KMS-11 (cell line): ENCODE data around the gene FGFR4.

Source experiments
- H2AFZ ChIP-seq: fragments of 200-600 bp; sonication (generic); 2 replicates; pipeline ENCODE4 v1.6.1; 2016; ENCODE audit warnings: antibody characterized with exemption, mixed run types, low read depth
- H3K27ac ChIP-seq: fragments of 200-600 bp; sonication (generic); 2 replicates; pipeline ENCODE4 v1.6.1; 2016; ENCODE audit warnings: mild to moderate bottlenecking, mixed run types
- H3K27me3 ChIP-seq: fragments of 200-600 bp; sonication (generic); 2 replicates; pipeline ENCODE4 v1.6.1; 2017; ENCODE audit warnings: mild to moderate bottlenecking, low read depth, mixed run types, moderate library complexity; ENCODE audit not compliant: insufficient read depth
- H3K36me3 ChIP-seq: fragments of 200-600 bp; sonication (generic); 2 replicates; pipeline ENCODE4 v1.6.1; 2017; ENCODE audit warnings: mild to moderate bottlenecking, mixed run types; ENCODE audit not compliant: insufficient read depth
- H3K4me1 ChIP-seq: fragments of 200-600 bp; sonication (generic); 2 replicates; pipeline ENCODE4 v1.6.1; 2016; ENCODE audit warnings: mild to moderate bottlenecking, low read depth, mixed run types; ENCODE audit not compliant: poor library complexity, severe bottlenecking
- H3K4me2 ChIP-seq: fragments of 200-600 bp; sonication (generic); 2 replicates; pipeline ENCODE4 v1.7.0; 2016; ENCODE audit warnings: mild to moderate bottlenecking, mixed run types
- H3K4me3 ChIP-seq: fragments of 200-600 bp; sonication (generic); IDR thresholded peaks from 2 replicates; pipeline ENCODE4 v1.6.1; 2017; ENCODE audit warnings: low read depth, low read length, mixed read lengths; ENCODE audit not compliant: insufficient read depth
- H3K79me2 ChIP-seq: fragments of 200-600 bp; sonication (generic); 2 replicates; pipeline ENCODE4 v1.6.1; 2016; ENCODE audit warnings: low read depth, mixed run types; ENCODE audit not compliant: insufficient read depth
- H3K9ac ChIP-seq: fragments of 200-600 bp; sonication (generic); 2 replicates; pipeline ENCODE4 v1.6.1; 2016; ENCODE audit warnings: mild to moderate bottlenecking, mixed run types
- H4K20me1 ChIP-seq: fragments of 200-600 bp; sonication (generic); 2 replicates; pipeline ENCODE4 v1.6.1; 2016; ENCODE audit warnings: mild to moderate bottlenecking, mixed run types; ENCODE audit not compliant: insufficient read depth
- CTCF ChIP-seq: fragments of 200-600 bp; sonication (generic); conservative IDR thresholded peaks from 2 replicates; pipeline ENCODE4 v1.6.1; 2017; ENCODE audit warnings: low read depth, mild to moderate bottlenecking, antibody characterized with exemption, low read length, moderate library complexity, mixed read lengths

Gene FGFR4

DNA sequence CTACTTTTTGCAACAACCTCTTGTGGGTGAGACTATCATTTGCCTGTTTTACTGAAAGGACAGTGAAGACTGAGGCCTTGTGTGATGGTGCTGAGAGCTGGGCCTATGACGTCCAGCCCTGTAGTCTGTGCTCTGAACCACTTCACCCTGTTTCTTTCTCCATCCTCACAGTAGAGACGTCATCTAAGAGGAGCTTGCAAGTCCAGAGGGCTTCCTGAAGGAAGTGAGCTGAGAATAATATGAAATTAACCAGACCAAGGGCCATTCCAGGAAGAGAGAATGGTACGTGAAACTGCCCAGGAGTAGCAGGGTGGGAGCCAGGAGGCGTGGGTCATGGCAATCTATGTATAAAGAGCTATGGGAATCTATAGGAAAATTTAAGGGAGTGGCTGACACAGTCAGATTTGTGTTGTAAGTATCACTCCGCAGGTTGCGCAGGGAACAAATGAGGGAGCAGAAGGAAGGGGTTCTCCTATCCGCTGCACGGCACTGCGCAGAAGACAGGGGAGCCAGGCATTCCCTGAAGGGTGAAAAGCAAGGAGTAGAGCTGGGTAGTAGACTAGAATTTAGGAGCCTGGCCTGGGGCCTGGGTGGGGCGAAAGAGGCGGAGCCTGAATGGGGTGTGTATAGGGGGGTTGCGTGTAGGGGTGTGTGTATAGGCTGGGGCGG, 596 bp upstream of the FGFR4 start:
- Histone ChIP-seq H3K4me1 (peaks cover 3% of the 10 kb centered on the region), H3K4me2 (no peak overlapping the region), H3K4me3 (no peak overlapping the region), H3K9ac (no peak overlapping the region), H3K79me2 (no peaks in the 10 kb centered on the region), H3K27me3 (no peaks in the 10 kb centered on the region), H3K27ac (no peak overlapping the region), H4K20me1 (no peaks in the 10 kb centered on the region), H3K36me3 (no peaks in the 10 kb centered on the region), H2AFZ (no peak overlapping the region)
- TF ChIP-seq CTCF, result no peak

GRCh38 chr5:177087398-177088005, 787 bp downstream of the FGFR4 start:
- Histone ChIP-seq H3K36me3 (no peaks in the 10 kb centered on the region), H3K4me3 (no peak overlapping the region), H2AFZ (peak overlapping the region; percentile 57; the same call in 1 of the 2 replicates), H3K4me1 (peaks cover 3% of the 10 kb centered on the region), H4K20me1 (no peaks in the 10 kb centered on the region), H3K4me2 (peak overlapping the region; percentile 51; the same call in 1 of the 2 replicates), H3K79me2 (no peaks in the 10 kb centered on the region), H3K9ac (peak overlapping the region; percentile 30; the same call in 1 of the 2 replicates), H3K27me3 (no peaks in the 10 kb centered on the region), H3K27ac (no peak overlapping the region)
- no peak for TF ChIP-seq CTCF

DNA sequence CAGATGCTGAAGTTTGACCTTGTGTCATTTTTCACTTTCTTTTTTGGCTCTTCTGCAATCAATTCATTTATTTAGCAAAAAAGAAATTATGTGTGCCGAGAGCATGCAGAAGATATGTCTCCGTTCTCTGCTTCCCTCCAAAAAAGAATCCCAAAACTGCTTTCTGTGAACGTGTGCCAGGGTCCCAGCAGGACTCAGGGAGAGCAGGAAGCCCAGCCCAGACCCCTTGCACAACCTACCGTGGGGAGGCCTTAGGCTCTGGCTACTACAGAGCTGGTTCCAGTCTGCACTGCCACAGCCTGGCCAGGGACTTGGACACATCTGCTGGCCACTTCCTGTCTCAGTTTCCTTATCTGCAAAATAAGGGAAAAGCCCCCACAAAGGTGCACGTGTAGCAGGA, 2.4 kb downstream of the FGFR4 start:
- no peak overlapping the region for H3K9ac ChIP-seq
- H3K36me3 ChIP-seq, result no peaks in the 10 kb centered on the region
- H4K20me1 ChIP-seq, result no peaks in the 10 kb centered on the region
- H3K79me2 ChIP-seq, result no peaks in the 10 kb centered on the region
- no peak overlapping the region for H3K4me2 ChIP-seq
- H3K4me3 ChIP-seq, result no peak overlapping the region
- peaks cover 3% of the 10 kb centered on the region for H3K4me1 ChIP-seq
- no peak overlapping the region for H3K27ac ChIP-seq
- TF ChIP-seq CTCF, result no peak
- H2AFZ ChIP-seq, result no peak overlapping the region
- H3K27me3 ChIP-seq, result no peaks in the 10 kb centered on the region

GRCh38 chr5:177089825-177090641, 3.3 kb downstream of the FGFR4 start:
- H3K79me2 ChIP-seq, result no peaks in the 10 kb centered on the region
- no peak overlapping the region for H3K4me2 ChIP-seq
- H4K20me1 ChIP-seq, result no peaks in the 10 kb centered on the region
- no peak overlapping the region for H2AFZ ChIP-seq
- no peaks in the 10 kb centered on the region for H3K27me3 ChIP-seq
- no peak for TF ChIP-seq CTCF
- H3K27ac ChIP-seq, result no peak overlapping the region
- H3K9ac ChIP-seq, result no peak overlapping the region
- peaks cover 3% of the 10 kb centered on the region for H3K4me1 ChIP-seq
- no peak overlapping the region for H3K4me3 ChIP-seq
- H3K36me3 ChIP-seq, result no peaks in the 10 kb centered on the region
